SK-N-SH treated with all-trans-retinoic acid at 6 μM for 48 hours (cell line): ENCODE measurements around the gene SLC45A1.

Experiments used
- ATAC-seq: fragments of 200-7000 bp; cut with Tn5 transposase; 3 replicates; pipeline ENCODE4 v1.9.1; 2020; ENCODE audit warnings: mild to moderate bottlenecking, moderate library complexity
- ARNTL ChIP-seq: fragments of 450-650 bp; formaldehyde crosslinking; IDR thresholded peaks from 2 replicates; pipeline ENCODE4 v1.5.0; 2020; ENCODE audit warnings: low read depth, mild to moderate bottlenecking, moderate library complexity, borderline replicate concordance
- BACH2 ChIP-seq: fragments of 250-450 bp; sonication (Bioruptor Pico); IDR thresholded peaks from 2 replicates; pipeline ENCODE4 v1.9.0; 2021; ENCODE audit warnings: mild to moderate bottlenecking, borderline replicate concordance
- CSDC2 ChIP-seq: fragments of 250-450 bp; sonication (Bioruptor Pico); IDR thresholded peaks from 2 replicates; pipeline ENCODE4 v1.5.0; 2020; ENCODE audit warnings: mild to moderate bottlenecking, moderate library complexity
- GLIS3 ChIP-seq: fragments of 250-450 bp; sonication (Bioruptor Pico); IDR thresholded peaks from 2 replicates; pipeline ENCODE4 v1.5.0; 2020; ENCODE audit warnings: mild to moderate bottlenecking, moderate library complexity
- ISL1 ChIP-seq: fragments of 250-450 bp; sonication (Bioruptor Pico); IDR thresholded peaks from 2 replicates; pipeline ENCODE4 v2.1.2; 2022; ENCODE audit warnings: mild to moderate bottlenecking, moderate library complexity
- OSR1 ChIP-seq: fragments of 250-450 bp; sonication (Bioruptor Pico); IDR thresholded peaks from 2 replicates; pipeline ENCODE4 v1.8.0; 2022; ENCODE audit warnings: moderate library complexity, mild to moderate bottlenecking, inconsistent platforms
- PPARA ChIP-seq: fragments of 250-450 bp; sonication (Bioruptor Pico); IDR thresholded peaks from 2 replicates; pipeline ENCODE4 v1.5.0; 2020; ENCODE audit warnings: mild to moderate bottlenecking, borderline replicate concordance
- RARB ChIP-seq: fragments of 250-450 bp; sonication (Bioruptor Pico); IDR thresholded peaks from 2 replicates; pipeline ENCODE4 v1.8.0; 2021; ENCODE audit warnings: mild to moderate bottlenecking, moderate library complexity
- SNAI2 ChIP-seq: fragments of 250-450 bp; sonication (Bioruptor Pico); IDR thresholded peaks from 2 replicates; pipeline ENCODE4 v1.5.0; 2020; ENCODE audit warnings: mild to moderate bottlenecking, moderate library complexity
- TOX ChIP-seq: fragments of 250-450 bp; sonication (Bioruptor Pico); IDR thresholded peaks from 2 replicates; pipeline ENCODE4 v1.8.0; 2021; ENCODE audit warnings: mild to moderate bottlenecking, moderate library complexity, borderline replicate concordance
- ZC3H10 ChIP-seq: fragments of 250-450 bp; sonication (Bioruptor Pico); IDR thresholded peaks from 2 replicates; pipeline ENCODE4 v1.5.1; 2021; ENCODE audit warnings: mild to moderate bottlenecking, moderate library complexity
- ZFP3 ChIP-seq: fragments of 250-450 bp; sonication (Bioruptor Pico); IDR thresholded peaks from 2 replicates; pipeline ENCODE4 v1.5.0; 2020; ENCODE audit warnings: mild to moderate bottlenecking, moderate library complexity
- ZNF565 ChIP-seq: fragments of 450-650 bp; formaldehyde crosslinking; conservative IDR thresholded peaks from 2 replicates; pipeline ENCODE4 v1.5.0; 2020; ENCODE audit warnings: low read depth, mild to moderate bottlenecking, moderate library complexity
- ZNF70 ChIP-seq: fragments of 450-650 bp; formaldehyde crosslinking; IDR thresholded peaks from 2 replicates; pipeline ENCODE4 v1.5.0; 2020; ENCODE audit warnings: mild to moderate bottlenecking, moderate library complexity
- ZNF8 ChIP-seq: fragments of 450-650 bp; formaldehyde crosslinking; IDR thresholded peaks from 2 replicates; pipeline ENCODE4 v1.5.0; 2020; ENCODE audit warnings: mild to moderate bottlenecking, moderate library complexity
- TF ChIP-seq, protein P1 (sequence below): fragments of 250-450 bp; sonication (Bioruptor Pico); IDR thresholded peaks from 2 replicates; pipeline ENCODE4 v1.5.1; 2021; ENCODE audit warnings: mild to moderate bottlenecking, moderate library complexity
- TF ChIP-seq, protein P2 (sequence below): fragments of 250-450 bp; sonication (Bioruptor Pico); IDR thresholded peaks from 2 replicates; pipeline ENCODE4 v1.5.1; 2020; ENCODE audit warnings: low read depth, mild to moderate bottlenecking, moderate library complexity
- TF ChIP-seq, protein P3 (sequence below): fragments of 250-450 bp; sonication (Bioruptor Pico); IDR thresholded peaks from 2 replicates; pipeline ENCODE4 v1.5.0; 2020; ENCODE audit warnings: mild to moderate bottlenecking, moderate library complexity
- TF ChIP-seq, protein P4 (sequence below): fragments of 250-450 bp; sonication (Bioruptor Pico); IDR thresholded peaks from 2 replicates; pipeline ENCODE4 v1.8.0; 2021; ENCODE audit warnings: low read depth, mild to moderate bottlenecking, moderate library complexity, borderline replicate concordance

SLC45A1 gene

DNA sequence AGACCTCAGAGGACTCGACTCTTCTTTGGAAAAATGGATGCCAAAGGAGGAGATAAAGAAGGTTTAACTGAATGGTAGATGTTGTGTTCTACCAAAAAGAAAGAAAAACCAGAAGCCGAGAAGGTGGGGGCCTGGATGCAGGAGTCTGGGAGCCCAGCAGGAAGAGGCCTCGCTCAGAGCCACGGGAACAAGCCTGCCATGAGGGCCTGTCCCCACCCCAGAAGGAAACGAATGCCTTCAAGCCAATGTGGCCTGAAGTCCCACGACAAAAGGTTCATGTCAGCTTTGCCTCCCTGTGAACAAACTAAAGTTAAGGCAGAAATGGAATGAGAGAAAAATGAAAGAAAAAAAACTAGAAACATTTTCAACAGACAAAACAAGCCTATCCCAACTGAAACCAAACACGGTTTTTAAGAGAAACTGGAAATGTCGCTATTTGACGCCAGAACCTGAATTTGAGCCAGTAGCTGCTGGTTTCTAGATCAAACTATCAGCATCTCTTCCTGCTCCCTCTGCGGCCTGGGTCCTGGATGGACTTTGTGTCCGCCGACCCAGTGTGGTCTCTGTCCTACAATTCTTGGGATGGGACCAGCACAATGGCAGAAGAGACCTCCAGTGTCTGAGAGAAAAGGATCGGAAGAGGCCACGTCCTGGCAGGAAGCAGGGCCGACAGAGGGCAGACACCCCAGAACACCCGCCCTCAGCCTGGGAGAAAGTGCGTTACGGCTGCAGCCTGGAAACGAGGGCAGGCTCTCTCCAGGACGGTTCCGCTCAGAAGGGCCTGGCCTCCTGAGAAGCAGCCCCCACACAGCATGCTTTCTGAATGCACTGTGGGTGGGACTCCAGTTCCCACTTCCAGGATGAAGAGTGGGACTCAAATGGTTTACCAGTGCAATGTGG is 35.2 kb downstream of the SLC45A1 start:
- TF ChIP-seq, protein P1, sequence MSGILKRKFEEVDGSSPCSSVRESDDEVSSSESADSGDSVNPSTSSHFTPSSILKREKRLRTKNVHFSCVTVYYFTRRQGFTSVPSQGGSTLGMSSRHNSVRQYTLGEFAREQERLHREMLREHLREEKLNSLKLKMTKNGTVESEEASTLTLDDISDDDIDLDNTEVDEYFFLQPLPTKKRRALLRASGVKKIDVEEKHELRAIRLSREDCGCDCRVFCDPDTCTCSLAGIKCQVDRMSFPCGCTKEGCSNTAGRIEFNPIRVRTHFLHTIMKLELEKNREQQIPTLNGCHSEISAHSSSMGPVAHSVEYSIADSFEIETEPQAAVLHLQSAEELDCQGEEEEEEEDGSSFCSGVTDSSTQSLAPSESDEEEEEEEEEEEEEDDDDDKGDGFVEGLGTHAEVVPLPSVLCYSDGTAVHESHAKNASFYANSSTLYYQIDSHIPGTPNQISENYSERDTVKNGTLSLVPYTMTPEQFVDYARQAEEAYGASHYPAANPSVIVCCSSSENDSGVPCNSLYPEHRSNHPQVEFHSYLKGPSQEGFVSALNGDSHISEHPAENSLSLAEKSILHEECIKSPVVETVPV, result no peak
- TF ChIP-seq BACH2 (CRISPR knock-in tag), result no peak
- TF ChIP-seq TOX (CRISPR knock-in tag), result no peak
- TF ChIP-seq ZNF565, result no peak
- TF ChIP-seq PPARA (CRISPR knock-in tag), result no peak
- TF ChIP-seq ISL1 (CRISPR knock-in tag), result no peak
- no peak for TF ChIP-seq ZC3H10
- no peak for TF ChIP-seq SNAI2 (CRISPR knock-in tag)
- TF ChIP-seq, protein P2, sequence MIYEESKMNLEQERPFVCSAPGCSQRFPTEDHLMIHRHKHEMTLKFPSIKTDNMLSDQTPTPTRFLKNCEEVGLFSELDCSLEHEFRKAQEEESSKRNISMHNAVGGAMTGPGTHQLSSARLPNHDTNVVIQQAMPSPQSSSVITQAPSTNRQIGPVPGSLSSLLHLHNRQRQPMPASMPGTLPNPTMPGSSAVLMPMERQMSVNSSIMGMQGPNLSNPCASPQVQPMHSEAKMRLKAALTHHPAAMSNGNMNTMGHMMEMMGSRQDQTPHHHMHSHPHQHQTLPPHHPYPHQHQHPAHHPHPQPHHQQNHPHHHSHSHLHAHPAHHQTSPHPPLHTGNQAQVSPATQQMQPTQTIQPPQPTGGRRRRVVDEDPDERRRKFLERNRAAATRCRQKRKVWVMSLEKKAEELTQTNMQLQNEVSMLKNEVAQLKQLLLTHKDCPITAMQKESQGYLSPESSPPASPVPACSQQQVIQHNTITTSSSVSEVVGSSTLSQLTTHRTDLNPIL, result no peak
- TF ChIP-seq GLIS3 (CRISPR knock-in tag), result no peak
- TF ChIP-seq, protein P3, sequence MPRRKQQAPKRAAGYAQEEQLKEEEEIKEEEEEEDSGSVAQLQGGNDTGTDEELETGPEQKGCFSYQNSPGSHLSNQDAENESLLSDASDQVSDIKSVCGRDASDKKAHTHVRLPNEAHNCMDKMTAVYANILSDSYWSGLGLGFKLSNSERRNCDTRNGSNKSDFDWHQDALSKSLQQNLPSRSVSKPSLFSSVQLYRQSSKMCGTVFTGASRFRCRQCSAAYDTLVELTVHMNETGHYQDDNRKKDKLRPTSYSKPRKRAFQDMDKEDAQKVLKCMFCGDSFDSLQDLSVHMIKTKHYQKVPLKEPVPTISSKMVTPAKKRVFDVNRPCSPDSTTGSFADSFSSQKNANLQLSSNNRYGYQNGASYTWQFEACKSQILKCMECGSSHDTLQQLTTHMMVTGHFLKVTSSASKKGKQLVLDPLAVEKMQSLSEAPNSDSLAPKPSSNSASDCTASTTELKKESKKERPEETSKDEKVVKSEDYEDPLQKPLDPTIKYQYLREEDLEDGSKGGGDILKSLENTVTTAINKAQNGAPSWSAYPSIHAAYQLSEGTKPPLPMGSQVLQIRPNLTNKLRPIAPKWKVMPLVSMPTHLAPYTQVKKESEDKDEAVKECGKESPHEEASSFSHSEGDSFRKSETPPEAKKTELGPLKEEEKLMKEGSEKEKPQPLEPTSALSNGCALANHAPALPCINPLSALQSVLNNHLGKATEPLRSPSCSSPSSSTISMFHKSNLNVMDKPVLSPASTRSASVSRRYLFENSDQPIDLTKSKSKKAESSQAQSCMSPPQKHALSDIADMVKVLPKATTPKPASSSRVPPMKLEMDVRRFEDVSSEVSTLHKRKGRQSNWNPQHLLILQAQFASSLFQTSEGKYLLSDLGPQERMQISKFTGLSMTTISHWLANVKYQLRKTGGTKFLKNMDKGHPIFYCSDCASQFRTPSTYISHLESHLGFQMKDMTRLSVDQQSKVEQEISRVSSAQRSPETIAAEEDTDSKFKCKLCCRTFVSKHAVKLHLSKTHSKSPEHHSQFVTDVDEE, result no peak
- no peak for TF ChIP-seq ARNTL (CRISPR knock-in tag)
- no peak for TF ChIP-seq ZNF8
- TF ChIP-seq RARB, result no peak
- no peak for ATAC-seq

DNA sequence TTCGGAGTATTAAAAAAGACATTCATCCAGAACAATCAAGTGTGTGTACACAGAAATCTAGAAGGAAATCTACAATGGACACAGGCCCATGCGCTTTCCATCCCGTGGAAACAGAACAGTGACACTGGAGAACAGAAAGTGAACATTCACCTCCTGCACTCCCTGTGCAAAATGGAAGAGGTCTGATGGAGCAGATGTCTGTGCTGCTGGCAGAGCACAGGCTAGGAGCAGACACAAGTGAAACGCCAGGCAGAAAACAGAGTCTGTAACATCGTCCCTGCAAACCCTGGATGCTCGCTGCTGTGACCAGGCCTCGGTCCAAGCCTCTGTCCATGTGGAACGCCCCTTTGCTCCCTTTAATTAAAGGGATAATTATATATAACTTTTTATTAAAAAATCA is 36.1 kb downstream of the SLC45A1 start:
- TF ChIP-seq ZNF70 (CRISPR knock-in tag) (no peak), SNAI2 (CRISPR knock-in tag) (no peak), GLIS3 (CRISPR knock-in tag) (no peak), TOX (CRISPR knock-in tag) (no peak), CSDC2 (CRISPR knock-in tag) (no peak), ZNF8 (no peak), OSR1 (CRISPR knock-in tag) (no peak), ARNTL (CRISPR knock-in tag) (no peak), BACH2 (CRISPR knock-in tag) (no peak), ISL1 (CRISPR knock-in tag) (no peak), ZFP3 (CRISPR knock-in tag) (no peak), ZC3H10 (no peak), RARB (no peak)
- TF ChIP-seq, protein P2, result no peak
- TF ChIP-seq, protein P3, result no peak
- TF ChIP-seq, protein P4, sequence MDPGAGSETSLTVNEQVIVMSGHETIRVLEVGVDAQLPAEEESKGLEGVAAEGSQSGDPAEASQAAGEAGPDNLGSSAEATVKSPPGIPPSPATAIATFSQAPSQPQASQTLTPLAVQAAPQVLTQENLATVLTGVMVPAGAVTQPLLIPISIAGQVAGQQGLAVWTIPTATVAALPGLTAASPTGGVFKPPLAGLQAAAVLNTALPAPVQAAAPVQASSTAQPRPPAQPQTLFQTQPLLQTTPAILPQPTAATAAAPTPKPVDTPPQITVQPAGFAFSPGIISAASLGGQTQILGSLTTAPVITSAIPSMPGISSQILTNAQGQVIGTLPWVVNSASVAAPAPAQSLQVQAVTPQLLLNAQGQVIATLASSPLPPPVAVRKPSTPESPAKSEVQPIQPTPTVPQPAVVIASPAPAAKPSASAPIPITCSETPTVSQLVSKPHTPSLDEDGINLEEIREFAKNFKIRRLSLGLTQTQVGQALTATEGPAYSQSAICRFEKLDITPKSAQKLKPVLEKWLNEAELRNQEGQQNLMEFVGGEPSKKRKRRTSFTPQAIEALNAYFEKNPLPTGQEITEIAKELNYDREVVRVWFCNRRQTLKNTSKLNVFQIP (CRISPR knock-in tag), result no peak
- TF ChIP-seq, protein P1, result no peak

More for the DNA sequence above, 36.1 kb downstream of the SLC45A1 start:
- ATAC-seq, result no peak
